Natural killer cell (primary cell): Measurements from ENCODE around the gene WNT8B. TPM values are rescaled to one million over a fixed set of nuclear protein-coding genes. Genes with fewer than 3 reads are reported as not detected.

Experiments used
- ATAC-seq, 3 donors: fragments of 150-1000 bp in 2 of 3; fragments of 200-7000 bp in 1 of 3; cut with Tn5 transposase; 1 replicate in 1 of 3; 2 replicates in 2 of 3; pipeline ENCODE4 v1.10.0; 2021; ENCODE audit warnings: mild to moderate bottlenecking in 2 of 3, moderate library complexity in 2 of 3
- DNase-seq, 2 donors: peaks; one replicate each; pipeline versions ENCODE4 v3.0.0 to v3.0.0-alpha.2; 2013 to 2021; ENCODE audit warnings: mixed read lengths in 1 of 2
- H3K27ac ChIP-seq: one replicate; pipeline ENCODE4 v1.5.1; 2013; ENCODE audit warnings: mild to moderate bottlenecking, low read length
- H3K27me3 ChIP-seq: one replicate; pipeline ENCODE4 v1.6.1; 2013; ENCODE audit warnings: low read length; ENCODE audit not compliant: control insufficient read depth, insufficient read depth
- H3K36me3 ChIP-seq: one replicate; pipeline ENCODE4 v1.6.1; 2013; ENCODE audit warnings: low read length; ENCODE audit not compliant: control insufficient read depth, insufficient read depth
- H3K4me1 ChIP-seq: one replicate; pipeline ENCODE4 v1.6.1; 2013; ENCODE audit warnings: low read length; ENCODE audit not compliant: control insufficient read depth, insufficient read depth
- H3K4me3 ChIP-seq: one replicate; pipeline ENCODE4 v1.5.1; 2013; ENCODE audit warnings: low read length
- H3K9me3 ChIP-seq: one replicate; pipeline ENCODE4 v1.6.1; 2013; ENCODE audit warnings: low read length; ENCODE audit not compliant: control insufficient read depth, insufficient read depth
- H3K27ac Mint-ChIP-seq, 2 donors: one replicate each; pipeline ENCODE4 v1.8.0; 2022; ENCODE audit warnings: mild to moderate bottlenecking in 2 of 2, mixed read lengths in 2 of 2, moderate library complexity in 1 of 2
- H3K27me3 Mint-ChIP-seq, 2 donors: one replicate each; pipeline ENCODE4 v1.8.0; 2022; ENCODE audit warnings: low read depth in 2 of 2, mixed read lengths in 2 of 2
- H3K36me3 Mint-ChIP-seq: one replicate; pipeline ENCODE4 v1.8.0; 2022; ENCODE audit warnings: mixed read lengths
- H3K4me1 Mint-ChIP-seq, 2 donors: one replicate each; pipeline ENCODE4 v1.8.0; 2022; ENCODE audit warnings: mixed read lengths in 2 of 2
- H3K4me3 Mint-ChIP-seq: one replicate; pipeline ENCODE4 v1.8.0; 2022; ENCODE audit warnings: mild to moderate bottlenecking, moderate library complexity, mixed read lengths
- H3K9me3 Mint-ChIP-seq, 2 donors: one replicate each; pipeline ENCODE4 v1.8.0; 2022; ENCODE audit warnings: mixed read lengths in 2 of 2
- WGBS: methylation state at CpG from one replicate; pipeline ENCODE4 v1.1.7; 2013; ENCODE audit warnings: missing lambda C conversion rate; ENCODE audit not compliant: insufficient coverage; 5-methylcytosine and 5-hydroxymethylcytosine counted together
- intact Hi-C: fragments of 100-400 bp; cut with micrococcal nuclease; formaldehyde crosslinking; loops from one replicate; pipeline ENCODE4 v1.14.2; 2022
- total RNA-seq, 4 donors: library from RNA; stranded (reverse); fragments of 120-200 nt in 1 of 4; gene quantifications; one replicate each; pipeline versions ENCODE4 v1.2.3 to v1.2.4, GENCODE V29; 2013 to 2022
- TF ChIP-seq, protein P1 (sequence below): fragments of 200-600 bp; IDR thresholded peaks from one replicate; pipeline ENCODE4 v1.8.0; 2022; ENCODE audit warnings: antibody characterized with exemption

WNT8B gene
- total RNA-seq, 3 donors from 2014 or later (not counting 1 experiment from before 2014, with no cell fraction given), result not detected

GRCh38 chr10:100522107-100522801 lies 59.4 kb downstream of the WNT8B start:
- no peak for DNase-seq
- intact Hi-C loops, result no loop called here
- 92% methylated on average over 1 of the region's 5 CpGs for WGBS
- Histone ChIP-seq H3K9me3 (no peaks in the 10 kb centered on the region), H3K36me3 (peaks cover 37% of the 10 kb centered on the region), H3K4me1 (peaks cover 7% of the 10 kb centered on the region), H3K27ac (no peak overlapping the region), H3K4me3 (no peak overlapping the region), H3K27me3 (peaks cover 7% of the 10 kb centered on the region)
- peaks cover 6 to 19% of the 10 kb centered on the region in 2 donors for H3K4me1 Mint-ChIP-seq
- H3K9me3 Mint-ChIP-seq, result no peaks in the 10 kb centered on the region
- peaks cover 9% of the 10 kb centered on the region for H3K36me3 Mint-ChIP-seq
- H3K4me3 Mint-ChIP-seq, result no peak overlapping the region
- ATAC-seq, result no peak
- TF ChIP-seq, protein P1, sequence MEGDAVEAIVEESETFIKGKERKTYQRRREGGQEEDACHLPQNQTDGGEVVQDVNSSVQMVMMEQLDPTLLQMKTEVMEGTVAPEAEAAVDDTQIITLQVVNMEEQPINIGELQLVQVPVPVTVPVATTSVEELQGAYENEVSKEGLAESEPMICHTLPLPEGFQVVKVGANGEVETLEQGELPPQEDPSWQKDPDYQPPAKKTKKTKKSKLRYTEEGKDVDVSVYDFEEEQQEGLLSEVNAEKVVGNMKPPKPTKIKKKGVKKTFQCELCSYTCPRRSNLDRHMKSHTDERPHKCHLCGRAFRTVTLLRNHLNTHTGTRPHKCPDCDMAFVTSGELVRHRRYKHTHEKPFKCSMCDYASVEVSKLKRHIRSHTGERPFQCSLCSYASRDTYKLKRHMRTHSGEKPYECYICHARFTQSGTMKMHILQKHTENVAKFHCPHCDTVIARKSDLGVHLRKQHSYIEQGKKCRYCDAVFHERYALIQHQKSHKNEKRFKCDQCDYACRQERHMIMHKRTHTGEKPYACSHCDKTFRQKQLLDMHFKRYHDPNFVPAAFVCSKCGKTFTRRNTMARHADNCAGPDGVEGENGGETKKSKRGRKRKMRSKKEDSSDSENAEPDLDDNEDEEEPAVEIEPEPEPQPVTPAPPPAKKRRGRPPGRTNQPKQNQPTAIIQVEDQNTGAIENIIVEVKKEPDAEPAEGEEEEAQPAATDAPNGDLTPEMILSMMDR, result no peak
- no peak overlapping the region for H3K27ac Mint-ChIP-seq
- H3K27me3 Mint-ChIP-seq, result peaks cover 10 to 11% of the 10 kb centered on the region in 2 donors

GRCh38 chr10:100522945-100523344 lies 60.1 kb downstream of the WNT8B start:
- Histone ChIP-seq H3K36me3 (peaks cover 37% of the 10 kb centered on the region), H3K27me3 (peaks cover 7% of the 10 kb centered on the region), H3K4me3 (no peak overlapping the region), H3K4me1 (peaks cover 10% of the 10 kb centered on the region), H3K27ac (no peak overlapping the region), H3K9me3 (no peaks in the 10 kb centered on the region)
- Mint-ChIP-seq H3K27ac (no peak overlapping the region), H3K4me3 (no peak overlapping the region), H3K4me1 (peaks cover 6 to 18% of the 10 kb centered on the region in 2 donors), H3K36me3 (peaks cover 9% of the 10 kb centered on the region), H3K27me3 (peaks cover 6 to 11% of the 10 kb centered on the region in 2 donors), H3K9me3 (no peaks in the 10 kb centered on the region)
- intact Hi-C loops, result no loop called here
- 98% methylated on average over 9 of the region's 9 CpGs for WGBS
- ATAC-seq (no peak), DNase-seq (no peak)
- TF ChIP-seq, protein P1, result no peak

DNA sequence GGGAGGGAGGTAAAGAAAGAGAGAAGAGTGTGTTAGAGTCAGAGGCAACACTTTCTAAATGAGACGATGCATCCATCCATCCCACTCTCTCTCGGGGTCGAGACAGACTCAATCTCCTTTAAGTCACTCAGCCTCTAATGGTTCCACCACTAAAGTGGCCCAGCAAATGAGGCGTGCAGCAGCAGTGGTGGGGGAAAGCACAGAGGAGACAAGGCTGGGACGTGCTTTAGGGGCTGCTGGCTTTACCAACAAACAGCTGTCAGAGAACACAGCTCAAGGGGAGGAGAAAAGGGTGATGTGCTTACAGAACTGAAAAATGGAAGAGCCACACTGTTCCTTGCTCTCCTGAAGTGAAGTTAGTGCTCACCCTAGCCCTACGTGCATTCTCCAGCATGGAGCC lies 61.4 kb downstream of the WNT8B start:
- Mint-ChIP-seq H3K9me3 (no peaks in the 10 kb centered on the region), H3K4me1 (peaks cover 8 to 24% of the 10 kb centered on the region in 2 donors), H3K4me3 (no peak overlapping the region), H3K27me3 (peaks cover 0 to 2% of the 10 kb centered on the region in 2 donors), H3K36me3 (peaks cover 9% of the 10 kb centered on the region), H3K27ac (peak overlapping the region in 1 of 2 donors; percentile 59)
- Histone ChIP-seq H3K27ac (no peak overlapping the region), H3K4me3 (no peak overlapping the region), H3K4me1 (peaks cover 13% of the 10 kb centered on the region), H3K9me3 (no peaks in the 10 kb centered on the region), H3K27me3 (peaks cover 2% of the 10 kb centered on the region), H3K36me3 (peaks cover 37% of the 10 kb centered on the region)
- intact Hi-C loops, result no loop called here
- TF ChIP-seq, protein P1, result no peak
- WGBS, result 95% methylated on average over 6 of the region's 6 CpGs
- no peak for ATAC-seq
- no peak for DNase-seq

GRCh38 chr10:100524638-100525037 lies 61.8 kb downstream of the WNT8B start:
- DNase-seq (no peak), ATAC-seq (no peak)
- H3K4me3 Mint-ChIP-seq, result no peak overlapping the region
- Histone ChIP-seq H3K27me3 (no peaks in the 10 kb centered on the region), H3K36me3 (peaks cover 37% of the 10 kb centered on the region), H3K27ac (no peak overlapping the region), H3K9me3 (no peaks in the 10 kb centered on the region), H3K4me3 (no peak overlapping the region), H3K4me1 (peaks cover 12% of the 10 kb centered on the region)
- 98% methylated on average over 2 of the region's 2 CpGs for WGBS
- H3K36me3 Mint-ChIP-seq, result peaks cover 9% of the 10 kb centered on the region
- no peak overlapping the region for H3K27ac Mint-ChIP-seq
- no peaks in the 10 kb centered on the region for H3K9me3 Mint-ChIP-seq
- TF ChIP-seq, protein P1, result no peak
- intact Hi-C loops, result no loop called here
- H3K4me1 Mint-ChIP-seq, result peaks cover 13 to 28% of the 10 kb centered on the region in 2 donors
- no peaks in the 10 kb centered on the region for H3K27me3 Mint-ChIP-seq
